ENCODE data around the gene MAPK14.
"Not testable (repeated sequence)": the region's sequence is repeated elsewhere in the genome, so short reads cannot be mapped to it uniquely, and the experiment has no call there.

Gene MAPK14

GRCh38 chr6:36076178-36077063, 48.8 kb downstream of the MAPK14 start:
- no peak for TF ChIP-seq JUND (IDR thresholded peaks at IDR 0.05; ENCODE audit: low read depth)
- no peak for DNase-seq (ENCODE audit: low read depth in 1 of 2, low spot score in 1 of 2)
- in situ Hi-C loops (cut with HindIII; ENCODE audit: low pct_unique_long_range_greater_than_20kb, low sequenced_read_pairs) = no loop called here

DNA sequence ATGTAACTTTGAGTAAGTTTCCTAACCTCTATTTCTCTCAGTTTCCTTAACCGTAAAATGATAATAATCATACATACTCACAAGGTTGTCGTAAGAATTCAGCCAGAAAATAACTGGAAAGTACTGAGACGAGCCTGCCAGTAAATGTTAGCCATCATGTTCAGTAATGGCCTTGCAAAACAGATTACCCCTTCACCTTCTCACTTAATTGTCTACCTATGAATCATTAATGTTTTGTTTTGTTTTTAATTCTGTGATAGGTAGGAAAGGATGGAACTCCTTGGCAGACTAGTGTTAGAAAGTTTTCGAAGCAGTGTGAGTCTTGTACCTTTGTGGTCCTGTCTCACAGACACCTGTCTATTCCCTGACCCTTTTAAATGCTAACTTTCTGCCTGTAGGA, 50.6 kb downstream of the MAPK14 start:
- in situ Hi-C loops (cut with HindIII; ENCODE audit: low pct_unique_long_range_greater_than_20kb, low sequenced_read_pairs) = no loop called here
- TF ChIP-seq JUND (IDR thresholded peaks at IDR 0.05; ENCODE audit: low read depth) = no peak
- DNase-seq (ENCODE audit: low read depth in 1 of 2, low spot score in 1 of 2) = no peak

DNA sequence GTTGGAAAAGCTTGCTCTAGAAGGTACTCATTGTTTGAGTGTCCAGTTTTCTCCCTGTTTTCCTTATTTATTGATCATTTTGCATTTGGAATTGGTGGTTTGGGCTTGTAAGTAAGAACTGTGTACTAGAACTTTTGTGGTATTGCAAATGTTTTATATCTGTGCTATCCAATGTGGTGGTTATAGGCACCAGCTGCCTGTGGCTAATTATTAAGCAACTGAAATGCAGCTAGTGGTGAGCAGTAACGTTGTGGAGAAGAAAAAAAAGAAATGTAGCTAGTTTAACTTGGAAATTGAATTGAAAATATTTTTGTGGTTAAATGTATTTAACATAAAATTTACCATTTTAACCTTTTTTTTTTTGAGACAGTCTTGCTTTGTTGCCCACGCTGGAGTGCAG, 52.0 kb downstream of the MAPK14 start:
- no peak for TF ChIP-seq JUND (IDR thresholded peaks at IDR 0.05; ENCODE audit: low read depth)
- in situ Hi-C loops (cut with HindIII; ENCODE audit: low pct_unique_long_range_greater_than_20kb, low sequenced_read_pairs) = no loop called here

GRCh38 chr6:36082318-36082717, 54.7 kb downstream of the MAPK14 start:
- no peak for DNase-seq (ENCODE audit: low read depth in 1 of 2, low spot score in 1 of 2)
- TF ChIP-seq JUND (IDR thresholded peaks at IDR 0.05; ENCODE audit: low read depth) = no peak
- in situ Hi-C loops (cut with HindIII; ENCODE audit: low pct_unique_long_range_greater_than_20kb, low sequenced_read_pairs) = no loop called here

More for the DNA sequence above, 52.0 kb downstream of the MAPK14 start:
- no peak for DNase-seq (ENCODE audit: low read depth in 1 of 2, low spot score in 1 of 2)

GRCh38 chr6:36083446-36083845, 55.8 kb downstream of the MAPK14 start:
- in situ Hi-C loops (cut with HindIII; ENCODE audit: low pct_unique_long_range_greater_than_20kb, low sequenced_read_pairs) = no loop called here
- no peak for TF ChIP-seq JUND (IDR thresholded peaks at IDR 0.05; ENCODE audit: low read depth)
- DNase-seq (ENCODE audit: low read depth in 1 of 2, low spot score in 1 of 2) = no peak

GRCh38 chr6:36088204-36088603, 60.6 kb downstream of the MAPK14 start:
- in situ Hi-C loops (cut with HindIII; ENCODE audit: low pct_unique_long_range_greater_than_20kb, low sequenced_read_pairs); DNase-seq (ENCODE audit: low read depth in 1 of 2, low spot score in 1 of 2): not testable (repeated sequence)

- DNase-seq (ENCODE audit: low read depth in 1 of 2, low spot score in 1 of 2) = no peak
- no peak for TF ChIP-seq JUND (IDR thresholded peaks at IDR 0.05; ENCODE audit: low read depth)
- in situ Hi-C loops (cut with HindIII; ENCODE audit: low pct_unique_long_range_greater_than_20kb, low sequenced_read_pairs) = no loop called here
Measured at GRCh38 chr6:36089048-36089447, 61.4 kb downstream of the MAPK14 start.

DNA sequence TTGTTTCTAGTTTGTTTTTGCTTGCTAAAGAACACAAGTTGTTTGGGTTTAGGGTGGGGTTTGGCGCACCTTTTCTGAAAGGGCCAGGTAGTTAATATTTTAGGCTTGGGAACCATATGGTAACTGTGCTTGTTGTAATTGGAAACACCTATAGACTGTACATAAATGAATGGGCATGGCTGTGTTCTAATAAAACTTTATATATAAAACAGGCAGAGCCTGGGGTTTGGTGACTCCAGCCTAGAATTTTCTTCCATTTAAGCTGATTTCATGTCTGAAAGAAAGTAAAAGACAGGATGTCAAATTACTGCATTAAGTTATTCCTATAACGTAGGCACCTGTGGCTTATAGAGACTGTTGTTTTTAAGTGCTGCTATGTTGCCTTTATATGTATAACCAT, 66.6 kb downstream of the MAPK14 start:
- in situ Hi-C loops (cut with HindIII; ENCODE audit: low pct_unique_long_range_greater_than_20kb, low sequenced_read_pairs) = no loop called here
- no peak for DNase-seq (ENCODE audit: low read depth in 1 of 2, low spot score in 1 of 2)
- no peak for TF ChIP-seq JUND (IDR thresholded peaks at IDR 0.05; ENCODE audit: low read depth)

DNA sequence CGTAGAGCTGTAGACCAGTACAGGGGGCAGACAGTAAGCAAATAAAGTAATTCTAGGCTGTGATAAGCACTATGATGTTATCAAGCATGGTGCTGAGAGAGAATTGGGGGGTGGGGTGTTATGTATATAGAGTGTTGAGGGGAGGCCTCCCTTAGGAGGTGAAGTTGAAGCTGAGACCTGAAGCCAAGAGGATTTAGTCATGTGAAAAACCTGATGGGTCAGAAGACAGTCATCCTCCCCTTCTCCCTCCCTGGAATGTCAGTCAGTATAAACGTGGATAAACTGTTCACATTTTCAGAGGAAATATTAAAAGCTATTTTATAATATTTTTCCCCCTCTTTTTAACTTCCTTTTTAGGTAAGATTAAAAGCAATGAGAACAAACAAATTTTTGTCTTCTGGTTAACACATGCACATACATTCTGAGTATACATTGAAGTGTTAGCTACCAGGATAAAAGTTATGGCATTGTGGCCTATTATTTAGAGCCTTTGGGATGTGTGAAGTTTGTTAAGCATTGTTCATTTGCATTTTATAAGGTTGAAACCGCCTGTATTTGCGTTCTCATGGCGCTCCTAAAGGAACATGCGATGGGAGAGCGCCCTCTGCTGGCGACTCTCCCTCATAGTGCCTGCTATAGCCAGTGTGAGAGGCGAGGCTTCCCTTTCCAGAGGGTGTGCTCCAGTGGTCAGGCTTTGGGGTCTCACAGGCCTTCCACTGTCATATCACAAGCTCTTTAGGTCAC, 67.3 kb downstream of the MAPK14 start:
- in situ Hi-C loops (cut with HindIII; ENCODE audit: low pct_unique_long_range_greater_than_20kb, low sequenced_read_pairs) = no loop called here
- DNase-seq (ENCODE audit: low read depth in 1 of 2, low spot score in 1 of 2) = peak; percentile 28 to 83
- TF ChIP-seq JUND (IDR thresholded peaks at IDR 0.05; ENCODE audit: low read depth) = no peak

- no peak for TF ChIP-seq JUND (IDR thresholded peaks at IDR 0.05; ENCODE audit: low read depth)
- in situ Hi-C loops (cut with HindIII; ENCODE audit: low pct_unique_long_range_greater_than_20kb, low sequenced_read_pairs) = no loop called here
- DNase-seq (ENCODE audit: low read depth in 1 of 2, low spot score in 1 of 2) = no peak
Measured at GRCh38 chr6:36095497-36096391, 68.1 kb downstream of the MAPK14 start.

DNA sequence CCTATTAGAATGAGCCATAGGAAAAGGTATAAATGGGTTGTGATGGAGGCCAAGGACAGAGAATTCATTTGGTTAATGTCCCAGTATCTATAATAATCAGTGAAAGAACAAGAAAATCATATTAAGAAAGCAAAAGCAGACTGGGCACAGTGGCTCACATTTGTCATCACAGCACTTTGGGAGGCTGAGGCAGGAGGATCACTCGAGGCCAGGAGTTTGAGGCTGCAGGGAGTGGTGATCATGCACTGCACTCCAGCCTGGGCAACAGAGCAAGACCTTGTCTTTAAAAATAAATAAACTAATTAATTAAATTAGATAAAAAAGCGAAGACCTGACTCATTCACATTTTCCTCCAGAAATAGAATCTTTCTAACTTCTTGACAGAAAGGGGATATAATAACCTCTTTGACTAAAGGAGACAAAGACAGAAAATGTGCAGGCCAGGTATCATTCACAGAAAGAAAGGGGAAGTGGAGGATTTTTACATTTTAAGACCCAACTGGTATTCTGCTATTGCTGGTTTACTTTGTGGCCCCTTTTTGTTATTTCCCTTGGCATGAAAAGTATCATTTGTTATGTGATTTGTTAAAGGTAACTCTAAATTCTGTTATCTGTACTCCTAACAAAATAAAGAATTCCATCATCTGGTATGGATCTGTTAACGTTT, 70.8 kb downstream of the MAPK14 start:
- TF ChIP-seq JUND (IDR thresholded peaks at IDR 0.05; ENCODE audit: low read depth) = no peak
- in situ Hi-C loops (cut with HindIII; ENCODE audit: low pct_unique_long_range_greater_than_20kb, low sequenced_read_pairs) = no loop called here
- DNase-seq (ENCODE audit: low read depth in 1 of 2, low spot score in 1 of 2) = no peak

Measured in T47D (cell line).